Calu3 (cell line): Measurements from ENCODE around the gene HDHD2. TPM values are rescaled to one million over a fixed set of nuclear protein-coding genes. Genes with fewer than 3 reads are reported as not detected.
A peak's percentile ranks its signal among the peaks of the same experiment; 100 is the strongest.

Source experiments
- BruUV-seq: library from RNA; stranded (reverse); fragments of 400-500 nt; replicated peaks from 2 replicates; lab custom pipeline; 2021; lab: Mats Ljungman, UMichigan
- CTCF ChIA-PET: fragments of 300-600 bp; sonication (Branson Sonifier 250); formaldehyde crosslinking; loops from one replicate; lab custom pipeline; 2022; ENCODE audit warnings: antibody characterized with exemption; lab: Charles Lee
- DNase-seq: peaks from one replicate; pipeline ENCODE4 v3.0.0; 2022
- H3K27ac Mint-ChIP-seq: one replicate; pipeline ENCODE4 v1.8.0; 2022; ENCODE audit warnings: mixed read lengths; ENCODE audit not compliant: unreplicated experiment
- H3K27me3 Mint-ChIP-seq: one replicate; pipeline ENCODE4 v1.8.0; 2022; ENCODE audit warnings: mixed read lengths; ENCODE audit not compliant: unreplicated experiment
- H3K36me3 Mint-ChIP-seq: one replicate; pipeline ENCODE4 v1.8.0; 2022; ENCODE audit warnings: mild to moderate bottlenecking, moderate library complexity, mixed read lengths; ENCODE audit not compliant: insufficient read depth, unreplicated experiment
- H3K4me1 Mint-ChIP-seq: one replicate; pipeline ENCODE4 v1.8.0; 2022; ENCODE audit warnings: mild to moderate bottlenecking, low read depth, mixed read lengths; ENCODE audit not compliant: unreplicated experiment
- H3K4me3 Mint-ChIP-seq: one replicate; pipeline ENCODE4 v1.8.0; 2022; ENCODE audit warnings: mild to moderate bottlenecking, low read depth, moderate library complexity, mixed read lengths; ENCODE audit not compliant: unreplicated experiment
- H3K9me3 Mint-ChIP-seq: one replicate; pipeline ENCODE4 v1.8.0; 2022; ENCODE audit warnings: low read depth, mixed read lengths; ENCODE audit not compliant: unreplicated experiment
- intact Hi-C: fragments of 100-400 bp; cut with micrococcal nuclease; formaldehyde crosslinking; loops from one replicate; pipeline ENCODE4 v1.10.0; 2022; ENCODE audit not compliant: unreplicated experiment
- total RNA-seq: library from RNA; stranded (reverse); gene quantifications from 2 replicates; pipeline ENCODE4 v1.2.3, GENCODE V29; 2022
- TF ChIP-seq, protein P1 (sequence below): fragments of 200-600 bp; IDR thresholded peaks from one replicate; pipeline ENCODE4 v1.8.0; 2022; ENCODE audit warnings: antibody characterized with exemption; ENCODE audit not compliant: unreplicated experiment

Gene HDHD2
- total RNA-seq, 1 experiment from 2014 or later = 31.6 TPM

GRCh38 chr18:47100212-47100831, 50.0 kb downstream of the HDHD2 start:
- no peaks in the 10 kb centered on the region for H3K9me3 Mint-ChIP-seq
- CTCF ChIA-PET = interaction anchor here (1.4 kb wide), 1 partner anchor 104 kb away, joined by 5 read pairs; no protein-coding TSS in a partner anchor
- no peaks in the 10 kb centered on the region for H3K4me1 Mint-ChIP-seq
- TF ChIP-seq, protein P1, sequence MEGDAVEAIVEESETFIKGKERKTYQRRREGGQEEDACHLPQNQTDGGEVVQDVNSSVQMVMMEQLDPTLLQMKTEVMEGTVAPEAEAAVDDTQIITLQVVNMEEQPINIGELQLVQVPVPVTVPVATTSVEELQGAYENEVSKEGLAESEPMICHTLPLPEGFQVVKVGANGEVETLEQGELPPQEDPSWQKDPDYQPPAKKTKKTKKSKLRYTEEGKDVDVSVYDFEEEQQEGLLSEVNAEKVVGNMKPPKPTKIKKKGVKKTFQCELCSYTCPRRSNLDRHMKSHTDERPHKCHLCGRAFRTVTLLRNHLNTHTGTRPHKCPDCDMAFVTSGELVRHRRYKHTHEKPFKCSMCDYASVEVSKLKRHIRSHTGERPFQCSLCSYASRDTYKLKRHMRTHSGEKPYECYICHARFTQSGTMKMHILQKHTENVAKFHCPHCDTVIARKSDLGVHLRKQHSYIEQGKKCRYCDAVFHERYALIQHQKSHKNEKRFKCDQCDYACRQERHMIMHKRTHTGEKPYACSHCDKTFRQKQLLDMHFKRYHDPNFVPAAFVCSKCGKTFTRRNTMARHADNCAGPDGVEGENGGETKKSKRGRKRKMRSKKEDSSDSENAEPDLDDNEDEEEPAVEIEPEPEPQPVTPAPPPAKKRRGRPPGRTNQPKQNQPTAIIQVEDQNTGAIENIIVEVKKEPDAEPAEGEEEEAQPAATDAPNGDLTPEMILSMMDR = peak; percentile 72
- H3K36me3 Mint-ChIP-seq = no peaks in the 10 kb centered on the region
- DNase-seq = peak; percentile 67
- H3K27ac Mint-ChIP-seq = no peak overlapping the region
- intact Hi-C loops = loop anchor here (1.0 to 2.0 kb wide), 2 partner anchors 105 to 182 kb away; no protein-coding TSS in a partner anchor
- BruUV-seq = no TSS peak
- no peak overlapping the region for H3K4me3 Mint-ChIP-seq
- no peaks in the 10 kb centered on the region for H3K27me3 Mint-ChIP-seq

DNA sequence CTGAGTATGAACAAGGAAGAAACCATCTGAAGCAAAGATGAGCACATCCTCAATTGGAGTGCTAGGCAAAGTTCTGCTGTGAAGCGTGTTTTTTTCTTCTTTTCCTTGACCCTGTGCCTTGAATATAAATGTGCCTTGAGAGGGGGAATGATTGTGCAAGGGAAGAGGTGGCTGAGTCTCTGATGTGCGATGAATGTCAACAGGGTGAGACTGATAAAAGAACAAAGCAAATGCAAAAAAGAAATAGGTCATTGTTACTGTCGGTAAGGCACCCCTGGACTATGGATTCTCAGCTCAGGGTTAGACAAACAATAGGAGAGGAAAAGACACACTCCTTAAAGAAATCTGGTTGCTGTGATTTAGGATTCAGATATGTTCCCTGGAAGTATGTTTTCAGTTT, 54.5 kb downstream of the HDHD2 start:
- H3K27me3 Mint-ChIP-seq = no peaks in the 10 kb centered on the region
- no TSS peak for BruUV-seq
- no peak overlapping the region for H3K27ac Mint-ChIP-seq
- DNase-seq = no peak
- intact Hi-C loops = no loop called here
- TF ChIP-seq, protein P1 = no peak
- CTCF ChIA-PET = no interaction called here
- H3K4me3 Mint-ChIP-seq = no peak overlapping the region
- H3K9me3 Mint-ChIP-seq = no peaks in the 10 kb centered on the region
- peaks cover 6% of the 10 kb centered on the region for H3K36me3 Mint-ChIP-seq
- no peaks in the 10 kb centered on the region for H3K4me1 Mint-ChIP-seq

- H3K4me1 Mint-ChIP-seq = no peaks in the 10 kb centered on the region
- intact Hi-C loops = no loop called here
- BruUV-seq = no TSS peak
- CTCF ChIA-PET = no interaction called here
- DNase-seq = no peak
- H3K27ac Mint-ChIP-seq = no peak overlapping the region
- TF ChIP-seq, protein P1 = no peak
- H3K27me3 Mint-ChIP-seq = no peaks in the 10 kb centered on the region
- H3K9me3 Mint-ChIP-seq = no peaks in the 10 kb centered on the region
- no peak overlapping the region for H3K4me3 Mint-ChIP-seq
- H3K36me3 Mint-ChIP-seq = peaks cover 6% of the 10 kb centered on the region
Measured at GRCh38 chr18:47087676-47088075, 62.6 kb downstream of the HDHD2 start.

DNA sequence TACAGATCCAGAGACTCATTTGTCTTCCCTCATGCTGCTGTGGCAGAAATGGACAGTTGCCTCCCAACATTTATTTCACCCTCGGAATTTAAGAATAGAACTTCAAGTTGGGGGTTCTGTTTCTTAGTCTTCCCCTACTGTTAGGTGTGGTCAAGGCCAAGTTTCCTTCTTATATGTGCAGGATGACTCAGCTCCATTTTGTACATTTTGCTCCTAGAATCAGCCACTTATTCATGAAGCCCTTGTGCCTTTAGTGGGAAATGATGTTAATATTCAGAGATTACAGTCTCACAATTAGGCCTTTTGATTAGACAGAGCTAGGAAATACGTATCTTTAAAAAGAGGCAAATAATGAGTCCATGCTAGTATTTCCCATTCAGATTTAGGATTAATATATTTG, 68.7 kb downstream of the HDHD2 start:
- Mint-ChIP-seq H3K9me3 (no peaks in the 10 kb centered on the region), H3K36me3 (no peaks in the 10 kb centered on the region), H3K4me1 (no peaks in the 10 kb centered on the region), H3K27ac (no peak overlapping the region), H3K4me3 (no peak overlapping the region), H3K27me3 (no peaks in the 10 kb centered on the region)
- TF ChIP-seq, protein P1 = no peak
- intact Hi-C loops = no loop called here
- DNase-seq = no peak
- BruUV-seq = no TSS peak
- CTCF ChIA-PET = no interaction called here
